ENCODE data around the gene BHLHA15. TPM values are rescaled to one million over a fixed set of nuclear protein-coding genes. Genes with fewer than 3 reads are reported as not detected.

BHLHA15 gene
- total and polyA plus RNA-seq, 9 of the 15 experiments (the other 6 are each of a cell fraction or from before 2014, with no cell fraction given): 0.22 to 2.0 (median 1.1) TPM; not detected in 4

- in situ Hi-C loops (cut with MboI): no loop called here
- Histone ChIP-seq H3K4me1 (replicated peaks in 1 of 2; ENCODE audit: control insufficient read depth in 2 of 2, insufficient read depth in 2 of 2, low read length in 2 of 2) (no peaks in the 10 kb centered on the region; a peak in 2 of 5 replicates), H3K27ac (ENCODE audit: extremely low read depth, low read depth, low read length) (no peak overlapping the region), H3K9me1 (ENCODE audit: control insufficient read depth, insufficient read depth, low read length) (no peaks in the 10 kb centered on the region), H2AFZ (ENCODE audit: low read depth, low read length) (no peak overlapping the region), H4K20me1 (replicated peaks; ENCODE audit: control insufficient read depth, insufficient read depth, low read length) (peaks cover 4% of the 10 kb centered on the region; the same call in 1 of the 2 replicates), H3K79me2 (ENCODE audit: control insufficient read depth, insufficient read depth, low read length) (no peaks in the 10 kb centered on the region), H3K4me3 (no peak overlapping the region), H3K9me3 (replicated peaks; ENCODE audit: control insufficient read depth, insufficient read depth, low read depth, low read length) (no peaks in the 10 kb centered on the region), H3K4me2 (ENCODE audit: insufficient read depth, low read length) (no peak overlapping the region), H3K27me3 (ENCODE audit: control insufficient read depth in 2 of 2, insufficient read depth in 2 of 2, low read length in 2 of 2) (no peaks in the 10 kb centered on the region), H3K36me3 (ENCODE audit: control insufficient read depth, insufficient read depth, low read length) (peaks cover 56% of the 10 kb centered on the region; the same call in 2 of the 3 replicates), H3K9ac (ENCODE audit: insufficient read depth in 1 of 2, low read depth in 2 of 2, low read length in 2 of 2) (no peak overlapping the region)
- intact Hi-C loops (cut with micrococcal nuclease): no loop called here
- no TSS peak for BruUV-seq (replicated peaks)
- DNase-seq (ENCODE audit: extremely low read depth in 1 of 4, low spot score in 3 of 4): no peak
- ATAC-seq: no peak
- 94% methylated on average over 32 of the region's 32 CpGs for WGBS (ENCODE audit: insufficient coverage, low coverage, missing lambda C conversion rate)
- CTCF ChIA-PET (ENCODE audit: low intra/inter-chr PET ratio): no interaction called here
- POLR2A ChIA-PET: no interaction called here
- no peak for FAIRE-seq
- TF ChIP-seq HMGXB4 (CRISPR knock-in tag; IDR thresholded peaks at IDR 0.05): no peak
- TF ChIP-seq HMG20A (CRISPR knock-in tag; conservative IDR thresholded peaks at IDR 0.05): no peak
- no peak for TF ChIP-seq SMAD4 (CRISPR knock-in tag; conservative IDR thresholded peaks at IDR 0.05)
- TF ChIP-seq ZNF212 (CRISPR knock-in tag; IDR thresholded peaks at IDR 0.05): no peak
- TF ChIP-seq STAT5A (IDR thresholded peaks at IDR 0.05; ENCODE audit: borderline replicate concordance, low read length): no peak
- TF ChIP-seq SMAD2 (IDR thresholded peaks at IDR 0.05; ENCODE audit: low read depth, low read length): no peak
- no peak for TF ChIP-seq CTCFL (IDR thresholded peaks at IDR 0.05; ENCODE audit: borderline replicate concordance, insufficient read depth, low read depth, low read length, poor library complexity, severe bottlenecking)
- TF ChIP-seq ZNF609 (CRISPR knock-in tag; IDR thresholded peaks at IDR 0.05; ENCODE audit: borderline replicate concordance): no peak
- no peak for TF ChIP-seq ZNF121 (CRISPR knock-in tag; conservative IDR thresholded peaks at IDR 0.05)
These were observed 19.4 kb upstream of the BHLHA15 start for GRCh38 chr7:98191668-98192431.

Measured in K562 (cell line).